Testis (tissue), 2 donors: Measurements from ENCODE around the gene DNAJC11.

Experiments used
- CTCF ChIP-seq, 3 experiments: fragments of 450-650 bp in 2 of 3; fragments of 200-600 bp in 1 of 3; sonication (generic) in 1 of 3; IDR thresholded peaks; one replicate each; pipeline ENCODE4 v1.5.1; 2016 to 2019; ENCODE audit warnings: antibody characterized with exemption in 3 of 3, mild to moderate bottlenecking in 2 of 3, moderate library complexity in 1 of 3
- POLR2A ChIP-seq: fragments of 450-650 bp; IDR thresholded peaks from one replicate; pipeline ENCODE4 v1.6.1; 2017; ENCODE audit warnings: antibody characterized with exemption, mild to moderate bottlenecking, moderate library complexity

GRCh38 chr1:6672558-6672957 lies 29.1 kb downstream of the DNAJC11 start:
- TF ChIP-seq CTCF (IDR thresholded peaks at IDR 0.05): no peak
- no peak for TF ChIP-seq POLR2A
